ENCODE data around the gene AP1M1. TPM values are rescaled to one million over a fixed set of nuclear protein-coding genes. Genes with fewer than 3 reads are reported as not detected.

AP1M1 gene
- total and polyA plus RNA-seq, 9 donors: 28.4 to 81.7 (median 51.6) TPM

GRCh38 chr19:16155128-16155527, 42.6 kb upstream of the AP1M1 start:
- no peak overlapping the region for H3K4me3 ChIP-seq
- TF ChIP-seq CTCF (IDR thresholded peaks at IDR 0.05) (no peak), POLR2A (IDR thresholded peaks at IDR 0.05) (no peak), EP300 (IDR thresholded peaks at IDR 0.05) (no peak)
- H3K27me3 ChIP-seq: no peaks in the 10 kb centered on the region
- intact Hi-C loops (cut with DNase I): no loop called here
- no peaks in the 10 kb centered on the region for H3K4me1 ChIP-seq (ENCODE audit: insufficient read depth)
- H3K36me3 ChIP-seq: no peaks in the 10 kb centered on the region
- no peak for DNase-seq
- H3K9me3 ChIP-seq: no peaks in the 10 kb centered on the region
- 87 to 97% (median 91%) methylated on average over 1 of the region's 1 CpG for WGBS, 3 donors
- H3K27ac ChIP-seq: no peak overlapping the region

GRCh38 chr19:16156904-16157303, 40.8 kb upstream of the AP1M1 start:
- DNase-seq: no peak
- Histone ChIP-seq H3K4me3 (no peak overlapping the region), H3K36me3 (no peaks in the 10 kb centered on the region), H3K27ac (no peak overlapping the region), H3K27me3 (no peaks in the 10 kb centered on the region), H3K4me1 (ENCODE audit: insufficient read depth) (no peaks in the 10 kb centered on the region), H3K9me3 (no peaks in the 10 kb centered on the region)
- TF ChIP-seq CTCF (IDR thresholded peaks at IDR 0.05) (no peak), POLR2A (IDR thresholded peaks at IDR 0.05) (no peak), EP300 (IDR thresholded peaks at IDR 0.05) (no peak)
- 83 to 85% (median 83%) methylated on average over 6 of the region's 6 CpGs for WGBS, 3 donors
- intact Hi-C loops (cut with DNase I): no loop called here

GRCh38 chr19:16157601-16158000, 40.1 kb upstream of the AP1M1 start:
- H3K4me3 ChIP-seq: no peak overlapping the region
- H3K9me3 ChIP-seq: no peaks in the 10 kb centered on the region
- WGBS, 3 donors: 78 to 81% (median 79%) methylated on average over 10 of the region's 10 CpGs
- no peaks in the 10 kb centered on the region for H3K4me1 ChIP-seq (ENCODE audit: insufficient read depth)
- no peaks in the 10 kb centered on the region for H3K36me3 ChIP-seq
- H3K27ac ChIP-seq: no peak overlapping the region
- TF ChIP-seq EP300 (IDR thresholded peaks at IDR 0.05) (no peak), CTCF (IDR thresholded peaks at IDR 0.05) (no peak), POLR2A (IDR thresholded peaks at IDR 0.05) (no peak)
- DNase-seq: no peak
- no peaks in the 10 kb centered on the region for H3K27me3 ChIP-seq
- intact Hi-C loops (cut with DNase I): no loop called here

- H3K27me3 ChIP-seq: no peaks in the 10 kb centered on the region
- H3K4me1 ChIP-seq (ENCODE audit: insufficient read depth): no peaks in the 10 kb centered on the region
- DNase-seq: no peak
- no peak for TF ChIP-seq EP300 (IDR thresholded peaks at IDR 0.05)
- TF ChIP-seq CTCF (IDR thresholded peaks at IDR 0.05): no peak
- TF ChIP-seq POLR2A (IDR thresholded peaks at IDR 0.05): no peak
- intact Hi-C loops (cut with DNase I): no loop called here
- WGBS, 3 donors: 80 to 85% (median 84%) methylated on average over 5 of the region's 5 CpGs
- no peak overlapping the region for H3K4me3 ChIP-seq
- no peaks in the 10 kb centered on the region for H3K36me3 ChIP-seq
- no peaks in the 10 kb centered on the region for H3K9me3 ChIP-seq
- H3K27ac ChIP-seq: no peak overlapping the region
Measured at GRCh38 chr19:16159655-16160054, 38.1 kb upstream of the AP1M1 start.
